OCI-LY7 (cell line): Measurements from ENCODE around the gene LRRC8C. TPM values are rescaled to one million over a fixed set of nuclear protein-coding genes. Genes with fewer than 3 reads are reported as not detected.

Source experiments
- BruUV-seq: library from RNA; stranded (reverse); fragments of 400-500 nt; replicated peaks from 2 replicates; lab custom pipeline; 2021; lab: Mats Ljungman, UMichigan
- CTCF ChIA-PET: fragments of 300-600 bp; sonication (Branson Sonifier 250); formaldehyde crosslinking; loops from one replicate; lab custom pipeline; 2022; ENCODE audit warnings: antibody characterized with exemption; ENCODE audit not compliant: unreplicated experiment; lab: Charles Lee
- POLR2A ChIA-PET: fragments of 300-600 bp; sonication (Branson Sonifier 250); formaldehyde crosslinking; loops from one replicate; lab custom pipeline; 2022; ENCODE audit warnings: antibody characterized with exemption; lab: Charles Lee
- DNase-seq: peaks from one replicate; pipeline ENCODE4 v3.0.0-alpha.2; 2015; ENCODE audit warnings: low spot score
- H2AFZ ChIP-seq: fragments of 200-600 bp; sonication (generic), shearing (Covaris generic); 2 replicates; pipeline ENCODE4 v1.6.1; 2014; ENCODE audit warnings: mild to moderate bottlenecking, antibody characterized with exemption, low read length, moderate library complexity
- H3K27ac ChIP-seq: fragments of 200-600 bp; sonication (generic); 2 replicates; pipeline ENCODE4 v1.5.1; 2014; ENCODE audit warnings: mixed run types, low read depth, mild to moderate bottlenecking, moderate library complexity, low read length, inconsistent platforms; ENCODE audit not compliant: poor library complexity, severe bottlenecking
- H3K36me3 ChIP-seq: fragments of 200-600 bp; sonication (generic); 2 replicates; pipeline ENCODE4 v1.6.1; 2014; ENCODE audit warnings: mild to moderate bottlenecking, antibody characterized with exemption, low read length, moderate library complexity, mixed read lengths; ENCODE audit not compliant: insufficient read depth
- H3K4me1 ChIP-seq: fragments of 200-600 bp; sonication (generic); 2 replicates; pipeline ENCODE4 v1.5.1; 2014; ENCODE audit warnings: mild to moderate bottlenecking, low read length; ENCODE audit not compliant: insufficient read depth, poor library complexity, severe bottlenecking
- H3K4me2 ChIP-seq: fragments of 200-600 bp; sonication (generic); 2 replicates; pipeline ENCODE4 v1.6.1; 2014; ENCODE audit warnings: mild to moderate bottlenecking, low read length
- H3K4me3 ChIP-seq: fragments of 200-600 bp; sonication (generic); 2 replicates; pipeline ENCODE4 v1.5.1; 2014; ENCODE audit warnings: mild to moderate bottlenecking, low read depth, low read length; ENCODE audit not compliant: poor library complexity, severe bottlenecking
- H3K79me2 ChIP-seq: fragments of 200-600 bp; sonication (generic); 2 replicates; pipeline ENCODE4 v1.6.1; 2016; ENCODE audit warnings: low read depth, mild to moderate bottlenecking, low read length, moderate library complexity, mixed read lengths; ENCODE audit not compliant: insufficient read depth
- H3K9me2 ChIP-seq: fragments of 200-600 bp; sonication (generic); 2 replicates; pipeline ENCODE4 v1.6.1; 2016; ENCODE audit warnings: mild to moderate bottlenecking, low read length, mixed read lengths; ENCODE audit not compliant: insufficient read depth
- H3K9me3 ChIP-seq: fragments of 200-600 bp; sonication (generic); 2 replicates; pipeline ENCODE4 v1.6.1; 2014; ENCODE audit warnings: mild to moderate bottlenecking, mixed run types, low read length, mixed read lengths
- H4K20me1 ChIP-seq: fragments of 200-600 bp; sonication (generic); 2 replicates; pipeline ENCODE4 v1.6.1; 2014; ENCODE audit warnings: mild to moderate bottlenecking, antibody characterized with exemption, low read length, moderate library complexity, mixed read lengths; ENCODE audit not compliant: insufficient read depth
- EZH2phosphoT487 ChIP-seq: fragments of 200-600 bp; sonication (generic); IDR thresholded peaks from 2 replicates; pipeline ENCODE4 v1.6.1; 2018; ENCODE audit warnings: low read depth, borderline replicate concordance, mild to moderate bottlenecking, mixed run types, antibody characterized with exemption, low read length, moderate library complexity, mixed read lengths
- intact Hi-C: fragments of 100-400 bp; cut with micrococcal nuclease; formaldehyde crosslinking; loops from one replicate; pipeline ENCODE4 v1.10.0; 2022; ENCODE audit not compliant: unreplicated experiment
- total RNA-seq, 2 experiments: library from RNA; depleted of rRNA in 1 of 2; stranded (reverse); fragments of >200 nt in 1 of 2; shearing (Covaris generic) in 1 of 2; gene quantifications; 2 replicates each; pipeline ENCODE4 v1.2.3, GENCODE V29; 2014 to 2022
- TF ChIP-seq, protein P1 (sequence below): fragments of 200-600 bp; sonication (generic); conservative IDR thresholded peaks from 2 replicates; pipeline ENCODE4 v1.5.1; 2014; ENCODE audit warnings: mild to moderate bottlenecking, antibody characterized with exemption, low read length, moderate library complexity, mixed read lengths

The LRRC8C gene
- total RNA-seq, 2 experiments from 2014 or later, result 6.0 to 9.0 TPM

DNA sequence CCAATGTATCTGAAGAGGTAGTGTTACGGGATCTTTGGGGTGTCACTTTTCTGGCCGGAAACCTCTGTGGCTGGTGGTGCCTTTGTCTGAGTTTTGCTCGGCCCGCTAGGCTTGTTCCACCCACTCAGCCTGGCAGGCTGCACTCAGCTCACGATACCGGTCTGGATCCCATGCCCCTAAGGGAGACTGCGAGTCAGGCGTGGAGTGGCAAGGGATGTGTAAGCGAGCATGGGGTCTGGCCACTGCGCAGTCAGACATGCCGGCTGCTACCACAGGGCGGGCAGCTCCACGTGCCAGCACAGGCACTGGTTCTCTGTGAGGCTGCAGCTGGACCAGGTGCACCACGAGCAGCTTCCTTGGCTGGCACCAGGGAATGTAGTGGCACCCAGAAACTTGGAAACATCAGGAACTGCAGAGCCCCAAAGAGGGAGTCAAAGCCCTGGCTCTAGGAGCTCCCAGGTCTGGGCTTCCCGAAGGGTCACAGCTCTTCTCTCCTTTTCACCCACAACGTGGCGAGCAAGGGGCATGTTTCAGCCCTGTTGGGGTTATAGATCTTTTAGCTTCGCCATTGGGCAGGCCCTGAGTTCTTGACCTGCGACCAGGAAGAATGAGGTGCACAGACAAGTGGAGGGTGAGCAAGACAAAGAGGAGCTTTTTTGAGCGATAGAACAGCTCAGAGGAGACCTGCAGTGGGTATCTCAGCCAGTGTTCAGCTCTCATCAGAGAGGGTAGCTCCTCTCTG, 23.8 kb upstream of the LRRC8C start:
- Histone ChIP-seq H3K9me2 (no peaks in the 10 kb centered on the region), H3K36me3 (no peaks in the 10 kb centered on the region), H4K20me1 (no peaks in the 10 kb centered on the region), H3K27ac (no peak overlapping the region), H3K4me2 (no peak overlapping the region), H3K79me2 (no peaks in the 10 kb centered on the region), H2AFZ (no peak overlapping the region), H3K4me3 (no peak overlapping the region), H3K4me1 (no peaks in the 10 kb centered on the region), H3K9me3 (no peaks in the 10 kb centered on the region)
- POLR2A ChIA-PET, result no interaction called here
- TF ChIP-seq, protein P1, sequence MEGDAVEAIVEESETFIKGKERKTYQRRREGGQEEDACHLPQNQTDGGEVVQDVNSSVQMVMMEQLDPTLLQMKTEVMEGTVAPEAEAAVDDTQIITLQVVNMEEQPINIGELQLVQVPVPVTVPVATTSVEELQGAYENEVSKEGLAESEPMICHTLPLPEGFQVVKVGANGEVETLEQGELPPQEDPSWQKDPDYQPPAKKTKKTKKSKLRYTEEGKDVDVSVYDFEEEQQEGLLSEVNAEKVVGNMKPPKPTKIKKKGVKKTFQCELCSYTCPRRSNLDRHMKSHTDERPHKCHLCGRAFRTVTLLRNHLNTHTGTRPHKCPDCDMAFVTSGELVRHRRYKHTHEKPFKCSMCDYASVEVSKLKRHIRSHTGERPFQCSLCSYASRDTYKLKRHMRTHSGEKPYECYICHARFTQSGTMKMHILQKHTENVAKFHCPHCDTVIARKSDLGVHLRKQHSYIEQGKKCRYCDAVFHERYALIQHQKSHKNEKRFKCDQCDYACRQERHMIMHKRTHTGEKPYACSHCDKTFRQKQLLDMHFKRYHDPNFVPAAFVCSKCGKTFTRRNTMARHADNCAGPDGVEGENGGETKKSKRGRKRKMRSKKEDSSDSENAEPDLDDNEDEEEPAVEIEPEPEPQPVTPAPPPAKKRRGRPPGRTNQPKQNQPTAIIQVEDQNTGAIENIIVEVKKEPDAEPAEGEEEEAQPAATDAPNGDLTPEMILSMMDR, result no peak
- DNase-seq, result no peak
- CTCF ChIA-PET, result no interaction called here
- BruUV-seq, result no TSS peak
- intact Hi-C loops, result no loop called here

DNA sequence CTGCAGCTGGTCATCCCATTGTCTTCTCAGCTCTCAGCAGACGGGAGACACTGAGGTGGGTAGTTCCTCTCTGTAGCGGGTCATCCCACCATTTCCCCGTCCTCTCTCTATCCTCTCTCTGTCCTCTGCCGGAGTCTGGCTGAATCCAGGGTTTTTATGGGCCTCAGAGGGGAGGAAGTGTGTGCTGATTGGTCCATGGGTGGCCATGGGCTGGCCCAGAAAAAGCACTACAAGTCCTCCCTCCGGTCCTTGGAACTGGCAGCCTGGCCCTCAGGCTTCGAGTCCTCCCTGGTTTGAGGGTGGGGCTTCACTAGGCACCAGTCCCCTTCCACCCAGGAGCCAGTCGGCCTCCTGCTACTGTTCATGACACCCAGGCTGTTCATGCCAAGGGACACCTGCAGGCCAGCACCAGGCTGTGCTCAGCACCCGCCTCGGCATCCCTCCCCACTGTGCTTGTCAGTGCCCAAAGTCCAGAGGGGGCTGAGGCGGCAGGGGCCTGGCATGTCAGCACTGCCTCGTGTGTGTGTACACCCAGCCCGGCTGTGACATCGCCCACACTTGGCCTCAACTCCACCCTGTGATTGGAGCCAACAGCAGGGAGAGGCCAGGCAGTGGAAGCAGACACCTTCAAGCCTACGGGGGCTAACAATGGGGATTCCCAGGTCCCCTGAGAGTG, 23.0 kb upstream of the LRRC8C start:
- Histone ChIP-seq H2AFZ (no peak overlapping the region), H3K36me3 (no peaks in the 10 kb centered on the region), H3K79me2 (no peaks in the 10 kb centered on the region), H3K9me3 (no peaks in the 10 kb centered on the region), H3K4me2 (no peak overlapping the region), H3K4me3 (no peak overlapping the region), H4K20me1 (no peaks in the 10 kb centered on the region), H3K27ac (no peak overlapping the region), H3K4me1 (no peaks in the 10 kb centered on the region), H3K9me2 (no peaks in the 10 kb centered on the region)
- no TSS peak for BruUV-seq
- DNase-seq, result no peak
- TF ChIP-seq, protein P1, result no peak
- TF ChIP-seq EZH2phosphoT487, result no peak
- CTCF ChIA-PET, result no interaction called here
- POLR2A ChIA-PET, result no interaction called here
- intact Hi-C loops, result no loop called here
